SK-N-SH treated with all-trans-retinoic acid at 6 μM for 48 hours (cell line): Measurements from ENCODE around the gene LAMA5.

ENCODE experiments used
- ARNTL ChIP-seq: fragments of 450-650 bp; formaldehyde crosslinking; IDR thresholded peaks from 2 replicates; pipeline ENCODE4 v1.5.0; 2020; ENCODE audit warnings: low read depth, mild to moderate bottlenecking, moderate library complexity, borderline replicate concordance
- GLIS3 ChIP-seq: fragments of 250-450 bp; sonication (Bioruptor Pico); IDR thresholded peaks from 2 replicates; pipeline ENCODE4 v1.5.0; 2020; ENCODE audit warnings: mild to moderate bottlenecking, moderate library complexity
- ISL1 ChIP-seq: fragments of 250-450 bp; sonication (Bioruptor Pico); IDR thresholded peaks from 2 replicates; pipeline ENCODE4 v2.1.2; 2022; ENCODE audit warnings: mild to moderate bottlenecking, moderate library complexity
- OSR1 ChIP-seq: fragments of 250-450 bp; sonication (Bioruptor Pico); IDR thresholded peaks from 2 replicates; pipeline ENCODE4 v1.8.0; 2022; ENCODE audit warnings: moderate library complexity, mild to moderate bottlenecking, inconsistent platforms
- TCF4 ChIP-seq: fragments of 250-450 bp; sonication (Bioruptor Pico); IDR thresholded peaks from 2 replicates; pipeline ENCODE4 v1.8.0; 2021; ENCODE audit warnings: mild to moderate bottlenecking, moderate library complexity, borderline replicate concordance
- TF ChIP-seq, protein P1 (sequence below): fragments of 250-450 bp; sonication (Bioruptor Pico); IDR thresholded peaks from 2 replicates; pipeline ENCODE4 v1.5.0; 2020; ENCODE audit warnings: mild to moderate bottlenecking, moderate library complexity

DNA sequence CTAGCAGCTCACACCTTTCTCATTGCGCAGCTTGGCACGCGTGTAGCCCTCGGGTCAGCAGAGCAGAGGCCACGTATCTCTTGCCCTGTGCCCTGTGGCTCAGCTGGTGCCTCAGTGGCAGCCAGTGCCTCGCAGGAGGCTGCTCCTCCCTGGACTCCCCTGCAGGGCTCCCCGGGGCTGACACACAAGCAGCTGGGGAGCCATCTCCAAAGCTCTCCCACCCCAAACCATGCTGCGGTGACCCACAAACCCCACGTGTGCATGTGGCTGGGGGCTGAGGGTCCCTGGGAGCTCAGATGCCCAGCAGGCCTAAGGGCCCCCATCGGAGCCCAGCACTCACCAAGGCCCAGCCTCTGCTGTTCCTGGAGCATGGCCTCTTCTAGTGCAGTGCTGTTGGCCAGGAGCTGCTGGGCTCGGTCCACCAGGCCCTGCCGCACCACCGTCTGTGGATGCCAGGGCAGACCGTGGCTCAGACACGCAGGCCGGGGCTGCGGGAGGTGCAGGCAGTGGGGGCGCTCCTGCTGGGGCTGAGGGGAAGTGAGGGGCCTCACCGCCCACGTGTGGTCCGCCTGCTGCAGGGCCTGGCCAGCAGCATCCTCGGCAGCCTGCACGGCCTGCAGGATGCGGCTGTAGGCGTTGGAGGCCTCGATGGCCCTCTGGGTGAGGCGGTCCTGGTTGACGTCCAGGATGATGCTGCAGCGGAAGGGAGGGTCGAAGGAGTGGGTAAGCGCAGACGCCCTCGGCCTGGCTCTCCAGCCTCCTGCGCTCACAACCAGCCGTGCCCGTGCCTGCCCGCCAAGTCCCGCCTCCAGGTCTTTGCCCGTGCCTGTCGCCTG, 50.6 kb downstream of the LAMA5 start:
- TF ChIP-seq OSR1 (no peak), ARNTL (CRISPR knock-in tag) (no peak), ISL1 (no peak), GLIS3 (CRISPR knock-in tag) (no peak), TCF4 (no peak)
- TF ChIP-seq, protein P1, sequence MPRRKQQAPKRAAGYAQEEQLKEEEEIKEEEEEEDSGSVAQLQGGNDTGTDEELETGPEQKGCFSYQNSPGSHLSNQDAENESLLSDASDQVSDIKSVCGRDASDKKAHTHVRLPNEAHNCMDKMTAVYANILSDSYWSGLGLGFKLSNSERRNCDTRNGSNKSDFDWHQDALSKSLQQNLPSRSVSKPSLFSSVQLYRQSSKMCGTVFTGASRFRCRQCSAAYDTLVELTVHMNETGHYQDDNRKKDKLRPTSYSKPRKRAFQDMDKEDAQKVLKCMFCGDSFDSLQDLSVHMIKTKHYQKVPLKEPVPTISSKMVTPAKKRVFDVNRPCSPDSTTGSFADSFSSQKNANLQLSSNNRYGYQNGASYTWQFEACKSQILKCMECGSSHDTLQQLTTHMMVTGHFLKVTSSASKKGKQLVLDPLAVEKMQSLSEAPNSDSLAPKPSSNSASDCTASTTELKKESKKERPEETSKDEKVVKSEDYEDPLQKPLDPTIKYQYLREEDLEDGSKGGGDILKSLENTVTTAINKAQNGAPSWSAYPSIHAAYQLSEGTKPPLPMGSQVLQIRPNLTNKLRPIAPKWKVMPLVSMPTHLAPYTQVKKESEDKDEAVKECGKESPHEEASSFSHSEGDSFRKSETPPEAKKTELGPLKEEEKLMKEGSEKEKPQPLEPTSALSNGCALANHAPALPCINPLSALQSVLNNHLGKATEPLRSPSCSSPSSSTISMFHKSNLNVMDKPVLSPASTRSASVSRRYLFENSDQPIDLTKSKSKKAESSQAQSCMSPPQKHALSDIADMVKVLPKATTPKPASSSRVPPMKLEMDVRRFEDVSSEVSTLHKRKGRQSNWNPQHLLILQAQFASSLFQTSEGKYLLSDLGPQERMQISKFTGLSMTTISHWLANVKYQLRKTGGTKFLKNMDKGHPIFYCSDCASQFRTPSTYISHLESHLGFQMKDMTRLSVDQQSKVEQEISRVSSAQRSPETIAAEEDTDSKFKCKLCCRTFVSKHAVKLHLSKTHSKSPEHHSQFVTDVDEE (CRISPR knock-in tag), result no peak
